HCT116 (cell line): ENCODE results near the gene MYO1B. TPM values are rescaled to one million over a fixed set of nuclear protein-coding genes. Genes with fewer than 3 reads are reported as not detected.

Source experiments
- ATF3 ChIP-seq: IDR thresholded peaks from 2 replicates; pipeline ENCODE4 v1.6.1; 2012
- CTCF ChIP-seq, 3 experiments: fragments of 200-600 bp in 1 of 3; sonication (generic) in 1 of 3; IDR thresholded peaks in 2 of 3; conservative IDR thresholded peaks in 1 of 3; 2 replicates each; pipeline ENCODE4 v1.5.1; 2012 to 2017; ENCODE audit warnings: low read depth in 2 of 3, low read length in 2 of 3, antibody characterized with exemption in 1 of 3, borderline replicate concordance in 1 of 3, control low read depth in 1 of 3, mild to moderate bottlenecking in 1 of 3, mixed read lengths in 1 of 3, mixed run types in 1 of 3, moderate library complexity in 1 of 3; ENCODE audit not compliant: insufficient read depth in 1 of 3
- REST ChIP-seq: IDR thresholded peaks from 2 replicates; pipeline ENCODE4 v1.6.1; 2012; ENCODE audit warnings: low read depth
- SIN3A ChIP-seq: IDR thresholded peaks from 2 replicates; pipeline ENCODE4 v1.6.1; 2012; ENCODE audit warnings: low read depth
- SP1 ChIP-seq: IDR thresholded peaks from 2 replicates; pipeline ENCODE4 v1.6.1; 2012; ENCODE audit warnings: low read depth
- ZBTB33 ChIP-seq: IDR thresholded peaks from 2 replicates; pipeline ENCODE4 v1.6.1; 2011; ENCODE audit warnings: mild to moderate bottlenecking, low read length, moderate library complexity; ENCODE audit not compliant: insufficient replicate concordance; ENCODE audit errors: extremely low read depth
- ZFX ChIP-seq: fragments of 450-650 bp; IDR thresholded peaks from 2 replicates; pipeline ENCODE4 v1.6.1; 2017
- ZNF274 ChIP-seq: fragments of 200-500 bp; sonication (Bioruptor generic); IDR thresholded peaks from 2 replicates; pipeline ENCODE4 v1.6.1; 2014; ENCODE audit warnings: mild to moderate bottlenecking, low read depth, low read length, inconsistent platforms
- total RNA-seq: library from RNA; stranded (reverse); gene quantifications from one replicate; pipeline ENCODE4 v1.2.1, GENCODE V29; 2021; ENCODE audit not compliant: unreplicated experiment

MYO1B gene
- total RNA-seq, 1 experiment from 2014 or later = 51.7 TPM

GRCh38 chr2:191247381-191248057, 2.3 kb downstream of the MYO1B start (continued):
- TF ChIP-seq REST (no peak), SP1 (peak; percentile 21; the same call in 1 of the 2 replicates), ZBTB33 (no peak), CTCF (IDR thresholded peaks at IDR 0.05 in 2 of 3, conservative IDR thresholded peaks at IDR 0.05 in 1 of 3; ENCODE audit: borderline replicate concordance in 1 of 3, insufficient read depth in 1 of 3, low read depth in 2 of 3, low read length in 2 of 3) (no peak), ZFX (no peak), ATF3 (no peak), ZNF274 (no peak), SIN3A (no peak)
